Adipocyte (in vitro differentiated cells): ENCODE results near the gene ARFGEF3.
A peak's percentile ranks its signal among the peaks of the same experiment; 100 is the strongest.

Experiments
- DNase-seq: peaks from one replicate; pipeline ENCODE4 v3.0.0-alpha.2; 2015; ENCODE audit warnings: low read depth
- H3K27me3 ChIP-seq: replicated peaks from 2 replicates; pipeline ENCODE4 v1.7.0; 2013; ENCODE audit warnings: mild to moderate bottlenecking, low read length, moderate library complexity; ENCODE audit not compliant: control insufficient read depth, insufficient read depth
- H3K36me3 ChIP-seq: 2 replicates; pipeline ENCODE4 v1.7.0; 2013; ENCODE audit warnings: low read length, mild to moderate bottlenecking, moderate library complexity; ENCODE audit not compliant: control insufficient read depth, insufficient read depth, severe bottlenecking
- H3K4me1 ChIP-seq: 2 replicates; pipeline ENCODE4 v1.7.0; 2013; ENCODE audit warnings: mild to moderate bottlenecking, low read length, moderate library complexity; ENCODE audit not compliant: control insufficient read depth, insufficient read depth
- H3K4me3 ChIP-seq: 2 replicates; pipeline ENCODE4 v1.7.0; 2013; ENCODE audit warnings: mild to moderate bottlenecking, low read length, moderate library complexity
- H3K9ac ChIP-seq: 2 replicates; pipeline ENCODE4 v1.7.0; 2013; ENCODE audit warnings: mild to moderate bottlenecking, low read length, moderate library complexity
- H3K9me3 ChIP-seq: 2 replicates; pipeline ENCODE4 v1.7.0; 2013; ENCODE audit warnings: mild to moderate bottlenecking, low read length, moderate library complexity; ENCODE audit not compliant: control insufficient read depth

Gene ARFGEF3

GRCh38 chr6:138128096-138128495, 33.6 kb upstream of the ARFGEF3 start:
- Histone ChIP-seq H3K9ac (no peak overlapping the region), H3K36me3 (no peaks in the 10 kb centered on the region), H3K4me1 (peaks cover 7% of the 10 kb centered on the region), H3K4me3 (no peak overlapping the region), H3K9me3 (no peaks in the 10 kb centered on the region), H3K27me3 (peaks cover 11% of the 10 kb centered on the region)
- no peak for DNase-seq

DNA sequence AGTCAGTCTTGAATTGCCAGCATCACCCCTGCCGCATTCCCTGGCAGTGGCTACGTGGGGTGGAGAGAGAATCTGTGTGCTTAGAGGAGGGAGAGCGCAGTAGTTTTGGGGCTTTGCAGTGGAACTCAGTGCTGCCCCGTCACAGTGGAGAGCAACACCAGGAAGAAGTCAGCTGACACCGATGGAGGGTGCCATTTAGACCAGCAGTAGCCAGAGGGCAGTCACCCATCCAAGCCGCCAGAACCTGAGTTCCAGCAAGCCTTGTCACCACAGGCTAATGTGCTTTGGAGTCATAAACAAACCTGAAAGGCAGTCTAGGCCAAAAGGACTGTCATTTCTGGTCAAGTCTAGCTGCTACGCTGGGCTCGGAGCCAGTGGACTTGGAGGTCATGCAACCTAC, 32.5 kb upstream of the ARFGEF3 start:
- H3K4me1 ChIP-seq, result peaks cover 7% of the 10 kb centered on the region
- H3K27me3 ChIP-seq, result peaks cover 8% of the 10 kb centered on the region
- H3K9me3 ChIP-seq, result no peaks in the 10 kb centered on the region
- H3K4me3 ChIP-seq, result no peak overlapping the region
- no peak overlapping the region for H3K9ac ChIP-seq
- no peak for DNase-seq
- H3K36me3 ChIP-seq, result no peaks in the 10 kb centered on the region

DNA sequence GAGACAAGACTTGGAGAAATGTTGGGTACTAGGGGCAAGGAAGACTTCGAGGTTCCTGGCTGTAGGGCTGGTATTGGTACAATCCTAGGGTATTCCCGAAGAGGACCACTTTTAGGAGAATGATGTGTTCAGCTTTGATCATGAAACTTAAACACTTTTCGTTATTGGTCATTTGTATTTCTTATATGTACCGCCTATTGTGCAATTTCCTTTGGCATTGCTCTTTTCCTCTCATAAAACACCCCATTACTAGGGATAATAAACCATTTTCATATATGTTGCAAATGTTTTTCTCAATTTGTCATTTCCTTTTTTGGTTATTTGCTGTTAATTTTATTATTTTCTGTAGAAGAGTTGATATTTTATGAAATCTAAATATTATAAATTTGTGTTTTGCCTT, 18.9 kb upstream of the ARFGEF3 start:
- DNase-seq, result no peak
- peaks cover 6% of the 10 kb centered on the region for H3K27me3 ChIP-seq
- no peak overlapping the region for H3K9ac ChIP-seq
- H3K9me3 ChIP-seq, result no peaks in the 10 kb centered on the region
- H3K4me1 ChIP-seq, result no peaks in the 10 kb centered on the region
- H3K4me3 ChIP-seq, result no peak overlapping the region
- H3K36me3 ChIP-seq, result no peaks in the 10 kb centered on the region

GRCh38 chr6:138145402-138145801, 16.3 kb upstream of the ARFGEF3 start:
- Histone ChIP-seq H3K36me3 (no peaks in the 10 kb centered on the region), H3K4me3 (no peak overlapping the region), H3K4me1 (no peaks in the 10 kb centered on the region), H3K9ac (no peak overlapping the region), H3K9me3 (no peaks in the 10 kb centered on the region), H3K27me3 (peaks cover 16% of the 10 kb centered on the region)
- DNase-seq, result no peak

DNA sequence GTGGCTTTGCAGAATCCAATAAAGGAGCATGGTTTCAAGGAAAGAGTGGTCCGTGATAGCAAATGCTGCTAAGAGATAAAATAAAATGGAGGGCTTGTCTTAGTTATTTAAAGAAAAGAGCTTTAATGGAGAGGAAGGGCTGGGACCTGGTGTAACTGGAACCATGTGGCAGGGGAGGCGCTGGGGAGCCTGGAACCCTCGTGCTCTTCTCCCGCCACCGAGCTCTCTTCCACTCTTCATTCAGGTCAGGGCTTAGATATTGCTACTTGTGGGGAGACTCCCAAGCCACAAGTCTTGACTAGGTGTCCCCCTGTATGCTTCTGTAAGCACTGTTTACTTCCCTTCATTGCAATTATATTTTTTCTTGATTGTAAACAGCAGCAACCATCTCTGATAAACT, 15.2 kb upstream of the ARFGEF3 start:
- Histone ChIP-seq H3K36me3 (no peaks in the 10 kb centered on the region), H3K9ac (no peak overlapping the region), H3K4me1 (no peaks in the 10 kb centered on the region), H3K4me3 (no peak overlapping the region), H3K27me3 (peaks cover 16% of the 10 kb centered on the region), H3K9me3 (no peaks in the 10 kb centered on the region)
- no peak for DNase-seq

DNA sequence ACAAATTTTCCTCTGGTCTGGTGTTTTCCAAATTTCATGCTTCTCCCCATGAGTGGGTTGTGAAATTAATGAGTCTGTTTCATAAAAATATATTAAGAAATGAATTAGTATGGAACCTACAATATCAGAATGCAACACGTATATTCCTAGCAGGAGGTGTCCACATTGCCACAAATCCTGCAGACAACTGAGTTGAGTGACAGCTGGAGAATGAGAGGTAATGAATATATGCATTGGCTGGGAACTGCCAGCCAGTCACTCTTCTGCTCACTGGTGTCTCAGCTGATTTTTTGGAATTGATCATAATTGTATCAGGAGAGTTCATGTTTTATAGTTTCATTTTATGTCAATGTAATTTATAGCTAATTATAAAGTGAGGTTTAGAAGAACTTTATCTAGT, 6.3 kb upstream of the ARFGEF3 start:
- no peak overlapping the region for H3K9ac ChIP-seq
- no peak overlapping the region for H3K4me3 ChIP-seq
- H3K9me3 ChIP-seq, result peaks cover 19% of the 10 kb centered on the region
- no peak for DNase-seq
- H3K36me3 ChIP-seq, result no peaks in the 10 kb centered on the region
- no peaks in the 10 kb centered on the region for H3K4me1 ChIP-seq
- peaks cover 29% of the 10 kb centered on the region for H3K27me3 ChIP-seq

- Histone ChIP-seq H3K36me3 (no peaks in the 10 kb centered on the region), H3K9me3 (peaks cover 6% of the 10 kb centered on the region), H3K4me3 (no peak overlapping the region), H3K4me1 (peaks cover 3% of the 10 kb centered on the region), H3K9ac (no peak overlapping the region), H3K27me3 (peaks cover 47% of the 10 kb centered on the region)
- peak; percentile 14 for DNase-seq
These were observed 3.6 kb upstream of the ARFGEF3 start for GRCh38 chr6:138157986-138158638.

DNA sequence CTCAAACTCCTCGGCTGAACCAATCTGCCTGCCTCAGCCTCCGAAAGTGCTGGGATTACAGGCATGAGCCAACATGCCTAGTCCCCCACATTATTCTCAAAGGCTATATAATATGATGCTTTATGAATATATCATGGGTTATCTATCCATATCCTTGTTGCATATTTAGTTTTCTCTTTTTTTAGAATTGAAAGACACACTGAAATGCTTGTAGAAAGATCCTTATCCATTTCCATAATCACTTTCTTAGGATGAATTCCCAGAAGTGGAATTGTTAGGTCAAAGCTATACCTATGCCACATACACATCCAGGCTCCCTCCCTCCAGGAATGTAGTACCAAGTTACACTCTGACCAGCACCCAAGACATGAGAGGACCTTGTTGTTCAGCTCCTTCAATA, 2.5 kb upstream of the ARFGEF3 start:
- peaks cover 59% of the 10 kb centered on the region for H3K27me3 ChIP-seq
- H3K4me3 ChIP-seq, result no peak overlapping the region
- H3K9ac ChIP-seq, result no peak overlapping the region
- H3K4me1 ChIP-seq, result peaks cover 3% of the 10 kb centered on the region
- H3K9me3 ChIP-seq, result no peaks in the 10 kb centered on the region
- H3K36me3 ChIP-seq, result no peaks in the 10 kb centered on the region
- DNase-seq, result no peak

DNA sequence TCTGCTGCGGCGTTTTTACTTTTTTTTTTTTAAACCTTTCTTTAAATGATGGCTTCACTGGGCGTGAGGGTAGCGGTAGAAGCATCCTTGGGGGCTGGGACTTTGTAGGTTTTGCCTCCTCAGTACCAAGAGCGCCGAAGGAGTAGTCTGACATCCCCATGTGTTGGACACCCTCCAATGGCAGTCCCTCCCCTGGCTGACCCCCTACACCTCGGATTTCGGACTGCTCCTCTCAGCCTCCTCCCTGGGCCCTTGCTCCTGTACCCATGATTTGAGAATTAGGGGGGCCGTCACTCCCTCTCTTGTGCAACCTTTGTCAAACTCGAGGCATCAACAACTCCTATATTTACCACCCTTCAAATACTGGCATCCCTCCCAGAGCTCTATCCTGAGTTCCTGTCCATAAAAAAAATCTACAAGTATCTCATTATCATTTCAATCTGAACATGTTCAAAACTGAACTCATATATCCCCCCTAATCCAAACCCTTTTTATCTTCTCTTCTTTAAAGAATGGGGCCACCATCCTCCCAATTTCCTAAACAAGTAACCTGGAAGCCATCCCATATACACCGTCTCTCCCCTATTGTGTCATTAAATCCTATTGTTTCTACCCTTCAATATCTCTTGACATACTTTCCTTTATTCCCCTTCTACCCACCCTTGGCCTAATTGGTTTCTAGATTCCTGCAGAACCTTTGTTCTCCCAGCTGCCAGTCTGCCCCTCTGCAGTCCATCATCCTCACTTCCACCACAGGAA, 1.2 kb upstream of the ARFGEF3 start:
- Histone ChIP-seq H3K9ac (no peak overlapping the region), H3K9me3 (no peaks in the 10 kb centered on the region), H3K4me1 (peaks cover 3% of the 10 kb centered on the region), H3K36me3 (no peaks in the 10 kb centered on the region), H3K27me3 (peaks cover 71% of the 10 kb centered on the region), H3K4me3 (no peak overlapping the region)
- no peak for DNase-seq

GRCh38 chr6:138161088-138161337, 726 bp upstream of the ARFGEF3 start:
- H3K4me1 ChIP-seq, result peaks cover 3% of the 10 kb centered on the region
- no peaks in the 10 kb centered on the region for H3K9me3 ChIP-seq
- no peak overlapping the region for H3K9ac ChIP-seq
- peak overlapping the region; percentile 81 for H3K4me3 ChIP-seq
- peaks cover 73% of the 10 kb centered on the region for H3K27me3 ChIP-seq
- DNase-seq, result no peak
- no peaks in the 10 kb centered on the region for H3K36me3 ChIP-seq

GRCh38 chr6:138162111-138162954, 594 bp downstream of the ARFGEF3 start:
- no peaks in the 10 kb centered on the region for H3K36me3 ChIP-seq
- peak overlapping the region; percentile 81 for H3K4me3 ChIP-seq
- H3K9ac ChIP-seq, result peak overlapping the region; percentile 18
- H3K4me1 ChIP-seq, result peaks cover 3% of the 10 kb centered on the region
- peak; percentile 35 for DNase-seq
- H3K9me3 ChIP-seq, result peaks cover 4% of the 10 kb centered on the region
- peaks cover 66% of the 10 kb centered on the region for H3K27me3 ChIP-seq
